Mesenchymal stem cell (in vitro differentiated cells and primary cell): Measurements from ENCODE around the gene SFRP5.

Experiments
- DNase-seq: peaks from one replicate; pipeline ENCODE4 v3.0.0-alpha.2; 2013
- H2AFZ ChIP-seq: one replicate; pipeline ENCODE4 v1.6.1; 2013; ENCODE audit warnings: low read depth, mild to moderate bottlenecking, control low read depth, inconsistent platforms, low read length, moderate library complexity
- H2AK5ac ChIP-seq: 2 replicates; pipeline ENCODE4 v1.6.1; 2013; ENCODE audit warnings: low read length, moderate library complexity, mild to moderate bottlenecking, inconsistent platforms; ENCODE audit not compliant: severe bottlenecking
- H2BK120ac ChIP-seq: one replicate; pipeline ENCODE4 v1.6.1; 2013; ENCODE audit warnings: low read depth, mild to moderate bottlenecking, inconsistent platforms, low read length, moderate library complexity
- H2BK12ac ChIP-seq, 2 experiments: one replicate each; pipeline ENCODE4 v1.6.1; 2013; ENCODE audit warnings: inconsistent platforms in 2 of 2, low read length in 2 of 2, mild to moderate bottlenecking in 2 of 2, moderate library complexity in 2 of 2, control low read depth in 1 of 2
- H2BK15ac ChIP-seq: one replicate; pipeline ENCODE4 v1.6.1; 2013; ENCODE audit warnings: mild to moderate bottlenecking, low read depth, inconsistent platforms; ENCODE audit not compliant: poor library complexity, severe bottlenecking
- H2BK5ac ChIP-seq: 2 replicates; pipeline ENCODE4 v1.6.1; 2013; ENCODE audit warnings: low read depth, mild to moderate bottlenecking, low read length, control low read depth, inconsistent platforms; ENCODE audit not compliant: poor library complexity, severe bottlenecking
- H3K14ac ChIP-seq, 2 experiments: one replicate each; pipeline ENCODE4 v1.6.1; 2013; ENCODE audit warnings: inconsistent platforms in 2 of 2, low read length in 2 of 2, control low read depth in 1 of 2, mild to moderate bottlenecking in 1 of 2, moderate library complexity in 1 of 2
- H3K18ac ChIP-seq, 2 experiments: one replicate each; pipeline ENCODE4 v1.6.1; 2013; ENCODE audit warnings: inconsistent platforms in 2 of 2, low read length in 2 of 2, control low read depth in 1 of 2, low read depth in 1 of 2, mild to moderate bottlenecking in 1 of 2
- H3K23ac ChIP-seq, 2 experiments: one replicate each; pipeline ENCODE4 v1.6.1; 2013; ENCODE audit warnings: inconsistent platforms in 2 of 2, low read length in 2 of 2, mild to moderate bottlenecking in 2 of 2, moderate library complexity in 2 of 2, control low read depth in 1 of 2
- H3K27ac ChIP-seq: 2 replicates; pipeline ENCODE4 v1.5.1; 2013; ENCODE audit warnings: mild to moderate bottlenecking, moderate library complexity, low read length, control low read depth, inconsistent platforms; ENCODE audit not compliant: poor library complexity, severe bottlenecking
- H3K27me3 ChIP-seq, 2 experiments: 2 replicates each; pipeline versions ENCODE4 v1.6.1 to v1.7.0; 2013; ENCODE audit warnings: low read length in 2 of 2, mild to moderate bottlenecking in 2 of 2, moderate library complexity in 2 of 2, control low read depth in 1 of 2, inconsistent platforms in 1 of 2; ENCODE audit not compliant: control insufficient read depth in 1 of 2, insufficient read depth in 1 of 2
- H3K36me3 ChIP-seq, 2 experiments: 2 replicates each; pipeline versions ENCODE4 v1.6.1 to v1.7.0; 2013; ENCODE audit warnings: low read length in 2 of 2, control low read depth in 1 of 2, inconsistent platforms in 1 of 2, low read depth in 1 of 2, mild to moderate bottlenecking in 1 of 2; ENCODE audit not compliant: insufficient read depth in 2 of 2, control insufficient read depth in 1 of 2
- H3K4ac ChIP-seq, 2 experiments: one replicate each; pipeline ENCODE4 v1.6.1; 2013; ENCODE audit warnings: inconsistent platforms in 2 of 2, low read length in 2 of 2, mild to moderate bottlenecking in 2 of 2, moderate library complexity in 2 of 2, control low read depth in 1 of 2, low read depth in 1 of 2
- H3K4me1 ChIP-seq: 2 replicates; pipeline ENCODE4 v1.6.1; 2013; ENCODE audit warnings: low read depth, low read length, control low read depth; ENCODE audit not compliant: control insufficient read depth, insufficient read depth
- H3K4me2 ChIP-seq: 2 replicates; pipeline ENCODE4 v1.6.1; 2013; ENCODE audit warnings: low read length, mild to moderate bottlenecking, inconsistent platforms; ENCODE audit not compliant: poor library complexity, severe bottlenecking
- H3K4me3 ChIP-seq, 2 experiments: 2 replicates each; pipeline versions ENCODE4 v1.5.1 to v1.7.0; 2013; ENCODE audit warnings: low read length in 2 of 2, mild to moderate bottlenecking in 2 of 2, control low read depth in 1 of 2, low read depth in 1 of 2; ENCODE audit not compliant: insufficient read depth in 1 of 2
- H3K79me1 ChIP-seq: replicated peaks from 2 replicates; pipeline ENCODE4 v1.6.1; 2013; ENCODE audit warnings: mild to moderate bottlenecking, control low read depth, low read length, inconsistent platforms; ENCODE audit not compliant: poor library complexity, severe bottlenecking
- H3K9ac ChIP-seq: 2 replicates; pipeline ENCODE4 v1.7.0; 2013; ENCODE audit warnings: mild to moderate bottlenecking, low read length, moderate library complexity
- H3K9me3 ChIP-seq: 2 replicates; pipeline ENCODE4 v1.7.0; 2013; ENCODE audit warnings: mild to moderate bottlenecking, low read length; ENCODE audit not compliant: control insufficient read depth
- H4K8ac ChIP-seq: one replicate; pipeline ENCODE4 v1.6.1; 2013; ENCODE audit warnings: inconsistent platforms, mild to moderate bottlenecking, low read length, moderate library complexity
- H4K91ac ChIP-seq: one replicate; pipeline ENCODE4 v1.6.1; 2013; ENCODE audit warnings: mild to moderate bottlenecking, low read length, inconsistent platforms
- WGBS: methylation state at CpG from one replicate; pipeline ENCODE4 v1.1.7; 2013; ENCODE audit warnings: mixed read lengths; 5-methylcytosine and 5-hydroxymethylcytosine counted together

SFRP5 gene

DNA sequence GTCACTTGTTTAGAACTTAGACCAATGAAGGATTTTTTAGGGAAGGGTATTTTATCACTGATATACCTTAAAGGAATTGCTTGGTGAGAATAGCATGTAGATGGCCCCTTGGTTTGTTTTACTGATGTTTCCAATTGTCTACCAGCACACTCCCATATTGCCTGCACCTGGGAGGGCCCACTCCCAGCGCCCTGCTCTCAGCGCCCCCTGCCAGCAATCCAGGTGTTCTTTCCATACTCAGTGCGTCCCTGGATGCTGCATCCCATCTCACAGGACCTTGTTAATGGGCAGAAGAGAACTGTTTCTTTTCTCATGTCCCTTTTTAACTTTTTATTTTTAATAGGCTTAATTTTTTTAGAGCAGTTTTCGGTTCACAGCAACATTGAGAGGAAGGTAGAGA is 24.1 kb upstream of the SFRP5 start:
- no peak overlapping the region for H3K27ac ChIP-seq
- no peak overlapping the region for H3K4me3 ChIP-seq
- H3K14ac ChIP-seq: no peak overlapping the region
- WGBS: 24% methylated on average over 3 of the region's 4 CpGs
- no peak overlapping the region for H2BK120ac ChIP-seq
- no peak for DNase-seq
- no peak overlapping the region for H3K9ac ChIP-seq
- no peak overlapping the region for H3K4me2 ChIP-seq
- H2AFZ ChIP-seq: no peak overlapping the region
- H3K4ac ChIP-seq: no peak overlapping the region
- no peak overlapping the region for H3K23ac ChIP-seq
- no peak overlapping the region for H2BK5ac ChIP-seq
- H3K18ac ChIP-seq: no peak overlapping the region
- H3K9me3 ChIP-seq: peaks cover 26% of the 10 kb centered on the region
- no peak overlapping the region for H2BK12ac ChIP-seq
- no peaks in the 10 kb centered on the region for H3K79me1 ChIP-seq
- H2BK15ac ChIP-seq: no peak overlapping the region
- H3K4me1 ChIP-seq: no peaks in the 10 kb centered on the region
- no peak overlapping the region for H4K8ac ChIP-seq
- H3K27me3 ChIP-seq: peaks cover 36 to 51% of the 10 kb centered on the region in 2 experiments
- no peak overlapping the region for H2AK5ac ChIP-seq
- H4K91ac ChIP-seq: no peak overlapping the region
- no peaks in the 10 kb centered on the region for H3K36me3 ChIP-seq

DNA sequence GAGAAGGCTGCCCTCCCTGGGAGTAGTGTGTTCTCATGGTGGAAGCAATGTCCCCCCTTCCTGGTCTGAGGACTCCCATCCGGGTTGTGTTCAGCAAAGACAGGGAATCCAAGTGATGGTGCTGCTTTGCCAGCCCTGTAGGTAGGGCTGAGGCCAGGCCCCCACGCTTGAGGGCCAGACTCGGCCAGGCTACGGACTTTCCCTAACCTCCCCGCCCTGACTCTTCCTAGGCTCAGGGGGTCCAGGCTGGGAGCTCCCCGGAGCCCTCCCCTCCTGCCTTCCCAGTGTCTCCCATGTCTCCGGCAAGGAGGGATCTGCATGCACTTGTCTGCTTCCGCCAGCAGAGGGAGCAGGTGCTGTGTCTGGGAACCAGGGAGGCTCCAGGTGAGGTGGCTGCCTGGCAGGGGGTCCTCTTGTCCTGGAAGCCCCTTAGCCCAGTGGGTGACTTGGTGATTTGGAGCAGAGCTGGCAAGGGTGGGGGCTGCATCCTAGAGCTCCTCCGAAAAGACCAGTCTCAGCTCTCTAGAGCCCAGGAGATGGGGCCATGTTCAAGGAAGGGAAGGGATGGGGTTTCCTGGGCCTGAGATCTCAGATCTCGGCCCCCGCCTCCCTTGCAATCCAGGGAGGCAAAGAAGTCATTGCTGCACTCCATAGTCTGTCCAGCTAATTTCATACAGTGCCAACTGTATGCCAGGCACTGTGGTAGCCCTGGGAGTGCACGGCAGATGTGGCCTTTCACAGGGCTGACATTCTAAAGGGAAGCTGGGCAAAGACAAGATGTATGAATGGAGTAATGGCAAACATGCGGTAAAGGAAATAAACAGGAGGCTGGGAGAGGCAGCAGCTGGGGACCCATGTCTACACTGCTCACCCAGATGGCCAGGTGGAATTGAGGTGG is 20.3 kb upstream of the SFRP5 start:
- Histone ChIP-seq H3K27me3 (peaks cover 37 to 54% of the 10 kb centered on the region in 2 experiments), H3K27ac (no peak overlapping the region), H3K4me2 (no peak overlapping the region), H2AK5ac (no peak overlapping the region), H4K8ac (no peak overlapping the region), H4K91ac (no peak overlapping the region), H3K14ac (no peak overlapping the region), H3K23ac (no peak overlapping the region), H3K79me1 (no peaks in the 10 kb centered on the region), H2BK5ac (no peak overlapping the region), H3K18ac (no peak overlapping the region), H3K9ac (no peak overlapping the region), H3K9me3 (no peaks in the 10 kb centered on the region), H3K4me3 (no peak overlapping the region), H3K36me3 (no peaks in the 10 kb centered on the region), H2BK120ac (no peak overlapping the region), H2BK12ac (no peak overlapping the region), H2BK15ac (no peak overlapping the region), H2AFZ (no peak overlapping the region), H3K4ac (no peak overlapping the region), H3K4me1 (peaks cover 7% of the 10 kb centered on the region)
- WGBS: 39% methylated on average over 11 of the region's 13 CpGs
- peak; percentile 49 for DNase-seq

DNA sequence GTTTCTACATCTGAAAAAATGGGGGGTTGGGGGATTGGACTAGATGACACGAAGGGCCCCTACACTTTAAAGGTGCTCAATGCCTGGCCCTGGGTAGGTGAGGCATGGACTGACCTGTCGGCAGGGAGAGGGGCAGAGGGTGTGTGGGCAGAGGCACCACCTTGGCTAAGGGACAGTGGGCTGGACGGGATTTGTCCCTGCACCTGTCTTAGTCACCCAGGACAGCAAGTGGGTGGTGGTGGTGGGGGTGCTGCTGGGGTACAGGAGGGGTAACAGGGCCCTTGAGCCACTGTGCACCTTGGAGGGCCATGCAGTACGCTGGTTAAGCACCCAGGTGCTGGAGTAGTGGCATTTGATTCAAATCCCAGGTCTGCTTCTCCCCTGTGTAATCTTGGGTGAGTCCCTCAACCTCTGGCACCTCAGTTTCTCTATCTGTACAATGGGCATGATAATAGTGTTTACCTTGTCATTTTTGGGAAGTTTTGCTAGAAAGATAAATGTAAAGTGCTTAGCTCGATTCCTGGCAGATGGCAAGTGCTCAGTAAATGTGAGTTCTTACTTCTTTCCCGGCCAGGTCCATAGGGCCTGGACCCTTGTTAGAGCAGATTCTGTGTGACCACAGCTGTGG is 18.1 kb upstream of the SFRP5 start:
- Histone ChIP-seq H3K27me3 (peaks cover 42 to 61% of the 10 kb centered on the region in 2 experiments), H3K4me3 (no peak overlapping the region), H3K18ac (no peak overlapping the region), H4K91ac (peak overlapping the region; percentile 15), H3K14ac (no peak overlapping the region), H2BK12ac (no peak overlapping the region), H2BK120ac (no peak overlapping the region), H2AK5ac (no peak overlapping the region), H3K79me1 (no peaks in the 10 kb centered on the region), H3K23ac (no peak overlapping the region), H3K36me3 (no peaks in the 10 kb centered on the region), H2AFZ (no peak overlapping the region), H3K9me3 (no peaks in the 10 kb centered on the region), H2BK15ac (peak overlapping the region; percentile 13), H2BK5ac (no peak overlapping the region), H3K4ac (no peak overlapping the region), H3K27ac (no peak overlapping the region), H3K4me2 (no peak overlapping the region), H4K8ac (no peak overlapping the region), H3K4me1 (peaks cover 7% of the 10 kb centered on the region), H3K9ac (no peak overlapping the region)
- 66% methylated on average over 5 of the region's 6 CpGs for WGBS
- DNase-seq: no peak
